NB4 (cell line): ENCODE measurements around the gene C12orf76.

ENCODE experiments used
- POLR2A ChIP-seq: IDR thresholded peaks from 2 replicates; pipeline ENCODE4 v1.6.1; 2011; ENCODE audit warnings: mild to moderate bottlenecking; ENCODE audit not compliant: insufficient read length; ENCODE audit errors: extremely low read depth
- TF ChIP-seq, protein P1 (sequence below): IDR thresholded peaks from one replicate; pipeline ENCODE4 v1.5.1; 2012; ENCODE audit warnings: low read depth, low read length
- TF ChIP-seq, protein P2 (sequence below): IDR thresholded peaks from 2 replicates; pipeline ENCODE4 v1.6.1; 2011; ENCODE audit warnings: low read depth, low read length

DNA sequence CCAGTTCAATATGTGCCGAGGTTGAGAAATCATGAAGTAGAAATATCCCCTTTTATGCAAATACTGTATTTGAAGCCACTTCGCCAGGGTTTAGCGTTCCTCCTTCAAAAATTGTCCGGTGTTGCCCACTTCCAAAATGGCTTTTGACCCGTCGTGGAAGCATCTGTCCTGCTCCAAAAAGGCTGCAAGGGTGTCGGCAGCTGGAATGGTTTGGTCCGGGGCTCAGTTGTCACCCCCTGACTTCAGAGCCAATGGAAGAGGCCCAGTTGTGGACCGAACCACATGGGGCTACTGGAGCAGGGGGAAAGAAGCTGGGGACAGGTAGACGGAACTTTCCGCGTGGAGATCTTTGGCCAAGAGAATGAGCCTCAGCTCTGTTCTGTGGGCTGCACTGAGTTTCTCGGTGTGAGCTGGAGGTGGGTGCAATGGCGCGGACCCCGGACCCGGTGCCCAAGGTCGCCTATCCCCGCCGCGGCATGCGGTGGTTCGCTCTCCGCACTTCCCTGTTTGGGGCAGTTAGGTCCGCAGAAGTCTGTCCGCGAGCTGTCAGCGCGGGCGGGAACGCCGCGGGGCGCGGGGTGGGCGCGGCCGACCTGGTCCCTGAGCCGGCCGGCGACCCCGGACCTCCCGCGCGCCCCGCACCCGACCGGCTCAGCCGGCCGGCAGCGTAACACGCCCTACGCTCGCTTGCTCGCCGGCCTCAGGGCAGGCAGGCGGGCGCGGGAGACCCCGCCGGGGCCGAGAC lies 49.2 kb downstream of the C12orf76 start, which contains the start of gene ANKRD13A:
- TF ChIP-seq POLR2A, result peak; percentile 85
- TF ChIP-seq, protein P1, sequence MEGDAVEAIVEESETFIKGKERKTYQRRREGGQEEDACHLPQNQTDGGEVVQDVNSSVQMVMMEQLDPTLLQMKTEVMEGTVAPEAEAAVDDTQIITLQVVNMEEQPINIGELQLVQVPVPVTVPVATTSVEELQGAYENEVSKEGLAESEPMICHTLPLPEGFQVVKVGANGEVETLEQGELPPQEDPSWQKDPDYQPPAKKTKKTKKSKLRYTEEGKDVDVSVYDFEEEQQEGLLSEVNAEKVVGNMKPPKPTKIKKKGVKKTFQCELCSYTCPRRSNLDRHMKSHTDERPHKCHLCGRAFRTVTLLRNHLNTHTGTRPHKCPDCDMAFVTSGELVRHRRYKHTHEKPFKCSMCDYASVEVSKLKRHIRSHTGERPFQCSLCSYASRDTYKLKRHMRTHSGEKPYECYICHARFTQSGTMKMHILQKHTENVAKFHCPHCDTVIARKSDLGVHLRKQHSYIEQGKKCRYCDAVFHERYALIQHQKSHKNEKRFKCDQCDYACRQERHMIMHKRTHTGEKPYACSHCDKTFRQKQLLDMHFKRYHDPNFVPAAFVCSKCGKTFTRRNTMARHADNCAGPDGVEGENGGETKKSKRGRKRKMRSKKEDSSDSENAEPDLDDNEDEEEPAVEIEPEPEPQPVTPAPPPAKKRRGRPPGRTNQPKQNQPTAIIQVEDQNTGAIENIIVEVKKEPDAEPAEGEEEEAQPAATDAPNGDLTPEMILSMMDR, result no peak
- TF ChIP-seq, protein P2, sequence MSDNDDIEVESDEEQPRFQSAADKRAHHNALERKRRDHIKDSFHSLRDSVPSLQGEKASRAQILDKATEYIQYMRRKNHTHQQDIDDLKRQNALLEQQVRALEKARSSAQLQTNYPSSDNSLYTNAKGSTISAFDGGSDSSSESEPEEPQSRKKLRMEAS, result 0 out of 2 replicates have a peak, but pooled peaks have one; percentile 65
